ENCODE measurements around the gene COP1. TPM values are rescaled to one million over a fixed set of nuclear protein-coding genes. Genes with fewer than 3 reads are reported as not detected.
"Not testable (repeated sequence)": the region's sequence is repeated elsewhere in the genome, so short reads cannot be mapped to it uniquely, and the experiment has no call there.

Gene COP1
- total RNA-seq, 1 donor from 2014 or later, result 40.9 TPM

- no peak for DNase-seq (ENCODE audit: low spot score)
Measured at GRCh38 chr1:176043537-176043936, 163.5 kb downstream of the COP1 start.

GRCh38 chr1:176033881-176034280 lies 173.2 kb downstream of the COP1 start:
- no peak for DNase-seq (ENCODE audit: low spot score)

- no peak for DNase-seq (ENCODE audit: low spot score)
Measured at GRCh38 chr1:176033474-176033873, 173.6 kb downstream of the COP1 start.

- no peak for DNase-seq (ENCODE audit: low spot score)
Measured at GRCh38 chr1:176032040-176032645, 174.9 kb downstream of the COP1 start.

- DNase-seq (ENCODE audit: low spot score), result no peak
Measured at GRCh38 chr1:176029609-176030008, 177.5 kb downstream of the COP1 start.

GRCh38 chr1:176029155-176029554 lies 177.9 kb downstream of the COP1 start:
- DNase-seq (ENCODE audit: low spot score), result no peak

- peak; percentile 17 for DNase-seq (ENCODE audit: low spot score)
Measured at GRCh38 chr1:176027934-176028333, 179.2 kb downstream of the COP1 start.

- no peak for DNase-seq (ENCODE audit: low spot score)
Measured at GRCh38 chr1:176022574-176022973, 184.5 kb downstream of the COP1 start.

GRCh38 chr1:176017722-176018121 lies 189.4 kb downstream of the COP1 start:
- DNase-seq (ENCODE audit: low spot score), result no peak

- no peak for DNase-seq (ENCODE audit: low spot score)
Measured at GRCh38 chr1:176009951-176010350, 197.1 kb downstream of the COP1 start.

GRCh38 chr1:176007756-176008389 lies 199.2 kb downstream of the COP1 start:
- not testable (repeated sequence) for DNase-seq (ENCODE audit: low spot score)

- not testable (repeated sequence) for DNase-seq (ENCODE audit: low spot score)
Measured at GRCh38 chr1:175994660-175995059, 212.4 kb downstream of the COP1 start.

GRCh38 chr1:175992825-175993224 lies 214.3 kb downstream of the COP1 start:
- DNase-seq (ENCODE audit: low spot score), result not testable (repeated sequence)

- not testable (repeated sequence) for DNase-seq (ENCODE audit: low spot score)
Measured at GRCh38 chr1:175992202-175992601, 214.9 kb downstream of the COP1 start.

GRCh38 chr1:175984813-175985212 lies 222.3 kb downstream of the COP1 start:
- no peak for DNase-seq (ENCODE audit: low spot score)

- no peak for DNase-seq (ENCODE audit: low spot score)
Measured at GRCh38 chr1:175984057-175984812, 222.9 kb downstream of the COP1 start.

GRCh38 chr1:175983363-175983762 lies 223.7 kb downstream of the COP1 start:
- DNase-seq (ENCODE audit: low spot score), result not testable (repeated sequence)

GRCh38 chr1:175981128-175981527 lies 226.0 kb downstream of the COP1 start:
- no peak for DNase-seq (ENCODE audit: low spot score)

GRCh38 chr1:175978926-175979325 lies 228.2 kb downstream of the COP1 start:
- DNase-seq (ENCODE audit: low spot score), result no peak

- DNase-seq (ENCODE audit: low spot score), result no peak
Measured at GRCh38 chr1:175978476-175978875, 228.6 kb downstream of the COP1 start.

GRCh38 chr1:175976865-175977642 lies 230.0 kb downstream of the COP1 start:
- DNase-seq (ENCODE audit: low spot score), result no peak

- DNase-seq (ENCODE audit: low spot score), result no peak
Measured at GRCh38 chr1:175969231-175969630, 237.9 kb downstream of the COP1 start.

All from mucosa of gallbladder (tissue), 1 donor.